HepG2 (cell line): ENCODE data around the gene RSKR. TPM values are rescaled to one million over a fixed set of nuclear protein-coding genes. Genes with fewer than 3 reads are reported as not detected.

Experiments used
- EED ChIP-seq: sonication (generic); formaldehyde crosslinking; IDR thresholded peaks from 2 replicates; pipeline ENCODE4 v1.5.0; 2020; ENCODE audit warnings: mild to moderate bottlenecking, missing genetic modification reagents
- FIP1L1 ChIP-seq: fragments of 200-400 bp; formaldehyde crosslinking; IDR thresholded peaks from 2 replicates; pipeline ENCODE4 v1.6.1; 2018; ENCODE audit warnings: low read depth, mild to moderate bottlenecking, low read length, moderate library complexity, borderline replicate concordance; ENCODE audit not compliant: insufficient read depth
- JARID2 ChIP-seq: sonication (generic); formaldehyde crosslinking; IDR thresholded peaks from 2 replicates; pipeline ENCODE4 v1.8.1; 2023; ENCODE audit warnings: missing genetic modification reagents, inconsistent platforms; ENCODE audit not compliant: insufficient replicate concordance
- KLF11 ChIP-seq: IDR thresholded peaks from 2 replicates; pipeline ENCODE4 v1.6.1; 2016; ENCODE audit warnings: missing compliant biosample characterization
- MAF1 ChIP-seq: sonication (generic); formaldehyde crosslinking; IDR thresholded peaks from 2 replicates; pipeline ENCODE4 v1.5.0; 2020; ENCODE audit warnings: missing genetic modification reagents, borderline replicate concordance
- MTA1 ChIP-seq: sonication (generic); formaldehyde crosslinking; IDR thresholded peaks from 2 replicates; pipeline ENCODE4 v1.4.0; 2020; ENCODE audit warnings: missing genetic modification reagents, mild to moderate bottlenecking, borderline replicate concordance
- NR1H2 ChIP-seq: sonication (generic); formaldehyde crosslinking; IDR thresholded peaks from 2 replicates; pipeline ENCODE4 v1.8.1; 2022; ENCODE audit warnings: low read depth, missing genetic modification reagents, borderline replicate concordance
- NR3C1 ChIP-seq: sonication (generic); formaldehyde crosslinking; IDR thresholded peaks from 2 replicates; pipeline ENCODE4 v1.4.0; 2020; ENCODE audit warnings: missing genetic modification reagents
- PCBP1 ChIP-seq: fragments of 200-400 bp; formaldehyde crosslinking; IDR thresholded peaks from 2 replicates; pipeline ENCODE4 v1.6.1; 2017; ENCODE audit warnings: mild to moderate bottlenecking, low read depth, low read length, borderline replicate concordance
- POLR2G ChIP-seq: fragments of 200-400 bp; formaldehyde crosslinking; IDR thresholded peaks from 2 replicates; pipeline ENCODE4 v1.6.1; 2018; ENCODE audit warnings: mild to moderate bottlenecking, low read depth, low read length, moderate library complexity
- RARG ChIP-seq: sonication (generic); formaldehyde crosslinking; IDR thresholded peaks from 2 replicates; pipeline ENCODE4 v1.4.0; 2020; ENCODE audit warnings: low read depth, mild to moderate bottlenecking, missing genetic modification reagents
- RBAK ChIP-seq: sonication (generic); formaldehyde crosslinking; IDR thresholded peaks from 2 replicates; pipeline ENCODE4 v1.5.1; 2020; ENCODE audit warnings: mild to moderate bottlenecking, missing genetic modification reagents
- ZBTB21 ChIP-seq: sonication (generic); formaldehyde crosslinking; IDR thresholded peaks from 2 replicates; pipeline ENCODE4 v1.4.0; 2020; ENCODE audit warnings: missing genetic modification reagents
- ZMAT3 ChIP-seq: sonication (generic); formaldehyde crosslinking; conservative IDR thresholded peaks from 2 replicates; pipeline ENCODE4 v1.7.0; 2021; ENCODE audit warnings: missing genetic modification reagents
- ZNF264 ChIP-seq: sonication (generic); formaldehyde crosslinking; IDR thresholded peaks from 2 replicates; pipeline ENCODE4 v1.4.0; 2020; ENCODE audit warnings: missing genetic modification reagents
- ZNF331 ChIP-seq: sonication (generic); formaldehyde crosslinking; IDR thresholded peaks from 2 replicates; pipeline ENCODE4 v1.4.0; 2020; ENCODE audit warnings: missing genetic modification reagents
- ZNF713 ChIP-seq: sonication (generic); formaldehyde crosslinking; IDR thresholded peaks from 2 replicates; pipeline ENCODE4 v1.4.0; 2020; ENCODE audit warnings: mild to moderate bottlenecking, missing genetic modification reagents
- ZSCAN30 ChIP-seq: sonication (generic); formaldehyde crosslinking; IDR thresholded peaks from 2 replicates; pipeline ENCODE4 v1.5.0; 2020; ENCODE audit warnings: mild to moderate bottlenecking, missing genetic modification reagents
- polyA plus RNA-seq, 8 experiments: library from polyadenylated mRNA; depleted of rRNA in 3 of 8; stranded (reverse) in 7 of 8; unstranded in 1 of 8; fragments of >200 nt; fragmentation: Illumina TruSeq in 4 of 8; extraction: Trizol in 4 of 8; gene quantifications; 2 replicates each; pipeline versions ENCODE4 v1.2.1 to v1.2.3, GENCODE V29; 2011 to 2016; ENCODE audit warnings: low read depth in 4 of 8, missing spikeins in 1 of 8, mixed read lengths in 1 of 8; ENCODE audit not compliant: insufficient read depth in 1 of 8
- total RNA-seq, 5 experiments: library from RNA; depleted of rRNA; stranded (reverse); fragments of >200 nt; fragmentation: Illumina TruSeq; extraction: Trizol; gene quantifications; 2 replicates each; pipeline ENCODE4 v1.2.3, GENCODE V29; 2016; ENCODE audit warnings: low read depth in 1 of 5
- TF ChIP-seq, protein P1 (sequence below): sonication (generic); formaldehyde crosslinking; IDR thresholded peaks from 2 replicates; pipeline ENCODE4 v1.4.0; 2020; ENCODE audit warnings: mild to moderate bottlenecking, missing genetic modification reagents
- TF ChIP-seq, protein P2 (sequence below): sonication (generic); formaldehyde crosslinking; IDR thresholded peaks from 2 replicates; pipeline ENCODE4 v1.4.0; 2020; ENCODE audit warnings: mild to moderate bottlenecking, low read depth, missing genetic modification reagents
- TF ChIP-seq, protein P3 (sequence below): IDR thresholded peaks from 2 replicates; pipeline ENCODE4 v1.6.1; 2016; ENCODE audit warnings: mild to moderate bottlenecking
- TF ChIP-seq, protein P4 (sequence below): IDR thresholded peaks from 2 replicates; pipeline ENCODE4 v1.6.1; 2016; ENCODE audit warnings: missing compliant biosample characterization, missing genetic modification reagents, borderline replicate concordance
- TF ChIP-seq, protein P5 (sequence below): sonication (generic); formaldehyde crosslinking; IDR thresholded peaks from 2 replicates; pipeline ENCODE4 v1.4.0; 2020; ENCODE audit warnings: low read depth, mild to moderate bottlenecking, missing genetic modification reagents
- TF ChIP-seq, protein P6 (sequence below): sonication (generic); formaldehyde crosslinking; IDR thresholded peaks from 2 replicates; pipeline ENCODE4 v1.5.0; 2020; ENCODE audit warnings: missing genetic modification reagents

Gene RSKR
- total and polyA plus RNA-seq, 2 of the 13 experiments (the other 11 are each of a cell fraction or from before 2014, with no cell fraction given): 5.0 to 10.4 TPM

DNA sequence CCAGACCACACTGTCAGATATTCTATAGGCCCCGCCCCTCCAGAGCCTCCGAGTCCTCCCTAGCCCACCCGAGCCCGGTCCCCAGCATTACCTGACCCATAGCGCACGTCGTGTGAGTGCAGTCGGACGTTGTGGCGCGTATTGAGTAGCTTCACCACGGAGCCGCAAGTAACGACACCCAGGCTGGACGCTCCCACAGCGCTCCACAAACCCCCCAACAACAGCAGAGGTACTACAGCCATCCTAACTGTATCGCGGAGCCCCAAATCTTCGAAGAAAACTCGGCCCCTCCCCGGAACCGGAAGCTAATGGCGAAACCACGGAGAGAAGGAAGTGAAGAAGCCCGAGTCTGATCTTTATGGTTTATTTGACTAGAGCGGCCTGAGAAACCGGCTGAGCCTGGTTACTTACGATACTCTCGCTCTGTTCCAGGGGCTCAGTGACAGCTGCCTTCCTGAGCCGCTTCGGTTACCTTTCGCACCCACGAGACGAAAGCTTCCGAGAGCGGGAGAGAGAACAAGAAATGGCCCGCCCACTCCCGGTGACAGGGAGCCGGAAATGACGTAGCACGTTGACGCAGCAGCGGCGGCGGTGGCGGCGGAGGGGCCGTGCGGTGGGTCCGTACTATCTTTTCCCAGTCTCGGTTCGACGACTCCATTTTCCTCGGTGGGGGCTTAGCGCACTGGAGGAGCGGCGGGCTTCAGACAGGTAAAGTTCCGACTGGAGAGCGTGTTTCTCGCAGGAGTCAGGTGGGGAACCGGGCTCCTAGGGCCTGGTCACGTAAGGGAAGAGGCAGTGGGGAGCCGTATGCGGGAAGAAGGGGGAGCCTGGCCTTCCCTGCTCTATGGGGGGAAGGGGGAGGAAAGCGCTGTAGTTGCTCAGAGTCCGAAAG is 47.9 kb upstream of the RSKR start, which contains the start of the genes SDF2 and SUPT6H (continued):
- TF ChIP-seq, protein P1, sequence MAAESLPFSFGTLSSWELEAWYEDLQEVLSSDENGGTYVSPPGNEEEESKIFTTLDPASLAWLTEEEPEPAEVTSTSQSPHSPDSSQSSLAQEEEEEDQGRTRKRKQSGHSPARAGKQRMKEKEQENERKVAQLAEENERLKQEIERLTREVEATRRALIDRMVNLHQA (CRISPR knock-in tag): no peak
- no peak for TF ChIP-seq NR3C1 (CRISPR knock-in tag)
- peak; percentile 73; the same call in 1 of the 2 replicates for TF ChIP-seq MTA1 (CRISPR knock-in tag)
- no peak; the same call in 1 of the 2 replicates for TF ChIP-seq ZNF264
- TF ChIP-seq POLR2G: peak; percentile 96
- TF ChIP-seq, protein P2, sequence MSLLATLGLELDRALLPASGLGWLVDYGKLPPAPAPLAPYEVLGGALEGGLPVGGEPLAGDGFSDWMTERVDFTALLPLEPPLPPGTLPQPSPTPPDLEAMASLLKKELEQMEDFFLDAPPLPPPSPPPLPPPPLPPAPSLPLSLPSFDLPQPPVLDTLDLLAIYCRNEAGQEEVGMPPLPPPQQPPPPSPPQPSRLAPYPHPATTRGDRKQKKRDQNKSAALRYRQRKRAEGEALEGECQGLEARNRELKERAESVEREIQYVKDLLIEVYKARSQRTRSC (CRISPR knock-in tag): no peak
- TF ChIP-seq ZNF713 (CRISPR knock-in tag): no peak
- TF ChIP-seq FIP1L1: no peak
- no peak; the same call in 1 of the 2 replicates for TF ChIP-seq ZBTB21 (CRISPR knock-in tag)
- no peak for TF ChIP-seq JARID2 (CRISPR knock-in tag)
- no peak for TF ChIP-seq MAF1 (CRISPR knock-in tag)
- TF ChIP-seq, protein P3, sequence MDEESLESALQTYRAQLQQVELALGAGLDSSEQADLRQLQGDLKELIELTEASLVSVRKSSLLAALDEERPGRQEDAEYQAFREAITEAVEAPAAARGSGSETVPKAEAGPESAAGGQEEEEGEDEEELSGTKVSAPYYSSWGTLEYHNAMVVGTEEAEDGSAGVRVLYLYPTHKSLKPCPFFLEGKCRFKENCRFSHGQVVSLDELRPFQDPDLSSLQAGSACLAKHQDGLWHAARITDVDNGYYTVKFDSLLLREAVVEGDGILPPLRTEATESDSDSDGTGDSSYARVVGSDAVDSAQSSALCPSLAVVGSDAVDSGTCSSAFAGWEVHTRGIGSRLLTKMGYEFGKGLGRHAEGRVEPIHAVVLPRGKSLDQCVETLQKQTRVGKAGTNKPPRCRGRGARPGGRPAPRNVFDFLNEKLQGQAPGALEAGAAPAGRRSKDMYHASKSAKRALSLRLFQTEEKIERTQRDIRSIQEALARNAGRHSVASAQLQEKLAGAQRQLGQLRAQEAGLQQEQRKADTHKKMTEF: peak; percentile 73
- TF ChIP-seq, protein P4, sequence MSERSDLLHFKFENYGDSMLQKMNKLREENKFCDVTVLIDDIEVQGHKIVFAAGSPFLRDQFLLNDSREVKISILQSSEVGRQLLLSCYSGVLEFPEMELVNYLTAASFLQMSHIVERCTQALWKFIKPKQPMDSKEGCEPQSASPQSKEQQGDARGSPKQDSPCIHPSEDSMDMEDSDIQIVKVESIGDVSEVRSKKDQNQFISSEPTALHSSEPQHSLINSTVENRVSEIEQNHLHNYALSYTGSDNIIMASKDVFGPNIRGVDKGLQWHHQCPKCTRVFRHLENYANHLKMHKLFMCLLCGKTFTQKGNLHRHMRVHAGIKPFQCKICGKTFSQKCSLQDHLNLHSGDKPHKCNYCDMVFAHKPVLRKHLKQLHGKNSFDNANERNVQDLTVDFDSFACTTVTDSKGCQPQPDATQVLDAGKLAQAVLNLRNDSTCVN (CRISPR knock-in tag): no peak
- TF ChIP-seq, protein P5, sequence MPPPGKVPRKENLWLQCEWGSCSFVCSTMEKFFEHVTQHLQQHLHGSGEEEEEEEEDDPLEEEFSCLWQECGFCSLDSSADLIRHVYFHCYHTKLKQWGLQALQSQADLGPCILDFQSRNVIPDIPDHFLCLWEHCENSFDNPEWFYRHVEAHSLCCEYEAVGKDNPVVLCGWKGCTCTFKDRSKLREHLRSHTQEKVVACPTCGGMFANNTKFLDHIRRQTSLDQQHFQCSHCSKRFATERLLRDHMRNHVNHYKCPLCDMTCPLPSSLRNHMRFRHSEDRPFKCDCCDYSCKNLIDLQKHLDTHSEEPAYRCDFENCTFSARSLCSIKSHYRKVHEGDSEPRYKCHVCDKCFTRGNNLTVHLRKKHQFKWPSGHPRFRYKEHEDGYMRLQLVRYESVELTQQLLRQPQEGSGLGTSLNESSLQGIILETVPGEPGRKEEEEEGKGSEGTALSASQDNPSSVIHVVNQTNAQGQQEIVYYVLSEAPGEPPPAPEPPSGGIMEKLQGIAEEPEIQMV: peak; percentile 79; the same call in 1 of the 2 replicates
- no peak for TF ChIP-seq PCBP1
- no peak for TF ChIP-seq RARG (CRISPR knock-in tag)
- TF ChIP-seq KLF11 (CRISPR knock-in tag): peak; percentile 83
- no peak for TF ChIP-seq ZSCAN30 (CRISPR knock-in tag)
- TF ChIP-seq NR1H2: no peak
- TF ChIP-seq, protein P6, sequence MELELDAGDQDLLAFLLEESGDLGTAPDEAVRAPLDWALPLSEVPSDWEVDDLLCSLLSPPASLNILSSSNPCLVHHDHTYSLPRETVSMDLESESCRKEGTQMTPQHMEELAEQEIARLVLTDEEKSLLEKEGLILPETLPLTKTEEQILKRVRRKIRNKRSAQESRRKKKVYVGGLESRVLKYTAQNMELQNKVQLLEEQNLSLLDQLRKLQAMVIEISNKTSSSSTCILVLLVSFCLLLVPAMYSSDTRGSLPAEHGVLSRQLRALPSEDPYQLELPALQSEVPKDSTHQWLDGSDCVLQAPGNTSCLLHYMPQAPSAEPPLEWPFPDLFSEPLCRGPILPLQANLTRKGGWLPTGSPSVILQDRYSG (CRISPR knock-in tag): no peak
- TF ChIP-seq ZNF331 (CRISPR knock-in tag): peak; percentile 46; the same call in 1 of the 2 replicates
- no peak for TF ChIP-seq RBAK (CRISPR knock-in tag)
- TF ChIP-seq EED (CRISPR knock-in tag): peak; percentile 29; the same call in 1 of the 2 replicates
- peak; percentile 20; the same call in 1 of the 2 replicates for TF ChIP-seq ZMAT3 (CRISPR knock-in tag)
